ENCODE measurements around the gene SGTA. TPM values are rescaled to one million over a fixed set of nuclear protein-coding genes. Genes with fewer than 3 reads are reported as not detected.
A peak's percentile ranks its signal among the peaks of the same experiment; 100 is the strongest.

The SGTA gene
- polyA plus RNA-seq, 3 donors, result 21.6 to 35.4 (median 22.0) TPM

GRCh38 chr19:2726904-2727639, 56.0 kb downstream of the SGTA start:
- intact Hi-C loops (cut with micrococcal nuclease), result no loop called here
- peak overlapping the region in 1 of 7 donors; percentile 46 for H3K27ac Mint-ChIP-seq
- no peak for DNase-seq

More at GRCh38 chr19:2726904-2727639, 56.0 kb downstream of the SGTA start:
- peaks cover 24 to 49% (median 45%) of the 10 kb centered on the region in 3 donors for H3K27me3 Mint-ChIP-seq (ENCODE audit: low read depth in 3 of 3)
- Histone ChIP-seq H3K9ac (ENCODE audit: insufficient read depth, low read length, poor library complexity, severe bottlenecking) (no peak overlapping the region), H3K27ac (ENCODE audit: low read depth in 1 of 2, low read length in 2 of 2) (no peak overlapping the region), H3K36me3 (replicated peaks in 1 of 2; ENCODE audit: control insufficient read depth in 1 of 2, insufficient read depth in 2 of 2, low read length in 2 of 2) (peaks cover 0 to 4% of the 10 kb centered on the region in 2 donors), H3K4me3 (replicated peaks in 1 of 3; ENCODE audit: low read depth in 2 of 3, low read length in 3 of 3) (no peak overlapping the region), H3K4me1 (ENCODE audit: control insufficient read depth in 1 of 2, insufficient read depth in 2 of 2, low read length in 2 of 2) (peaks cover 0 to 5% of the 10 kb centered on the region in 2 donors), H3K9me3 (replicated peaks in 1 of 2; ENCODE audit: control insufficient read depth in 1 of 2, insufficient read depth in 1 of 2, low read length in 2 of 2) (no peaks in the 10 kb centered on the region), H4K20me1 (ENCODE audit: insufficient read depth, low read length) (no peaks in the 10 kb centered on the region), H2AFZ (ENCODE audit: insufficient read depth, low read depth, low read length, poor library complexity, severe bottlenecking) (no peak overlapping the region), H3K79me2 (ENCODE audit: insufficient read depth, low read length) (no peaks in the 10 kb centered on the region), H3K4me2 (replicated peaks; ENCODE audit: extremely low read depth, low read length, poor library complexity, severe bottlenecking) (no peak overlapping the region), H3K27me3 (ENCODE audit: control insufficient read depth in 2 of 2, insufficient read depth in 2 of 2, low read length in 2 of 2) (peaks cover 0 to 23% of the 10 kb centered on the region in 2 donors)
- H3K4me1 Mint-ChIP-seq, result no peaks in the 10 kb centered on the region
- peaks cover 0 to 4% (median 0%) of the 10 kb centered on the region in 7 donors for H3K9me3 Mint-ChIP-seq
- H3K36me3 Mint-ChIP-seq, result peaks cover 0 to 3% of the 10 kb centered on the region in 2 donors
- WGBS (ENCODE audit: insufficient coverage), result 29% methylated on average over 17 of the region's 26 CpGs
- TF ChIP-seq CTCF (IDR thresholded peaks at IDR 0.05), result no peak
- H3K4me3 Mint-ChIP-seq, result peak overlapping the region in 1 of 2 donors; percentile 24
